ENCODE data around the gene FAM163B.
"Not testable (repeated sequence)": the region's sequence is repeated elsewhere in the genome, so short reads cannot be mapped to it uniquely, and the experiment has no call there.

The FAM163B gene

GRCh38 chr9:133638711-133639110 is 29.5 kb upstream of the FAM163B start:
- DNase-seq: no peak

- DNase-seq: no peak
Measured at GRCh38 chr9:133638076-133638475, 28.9 kb upstream of the FAM163B start.

DNA sequence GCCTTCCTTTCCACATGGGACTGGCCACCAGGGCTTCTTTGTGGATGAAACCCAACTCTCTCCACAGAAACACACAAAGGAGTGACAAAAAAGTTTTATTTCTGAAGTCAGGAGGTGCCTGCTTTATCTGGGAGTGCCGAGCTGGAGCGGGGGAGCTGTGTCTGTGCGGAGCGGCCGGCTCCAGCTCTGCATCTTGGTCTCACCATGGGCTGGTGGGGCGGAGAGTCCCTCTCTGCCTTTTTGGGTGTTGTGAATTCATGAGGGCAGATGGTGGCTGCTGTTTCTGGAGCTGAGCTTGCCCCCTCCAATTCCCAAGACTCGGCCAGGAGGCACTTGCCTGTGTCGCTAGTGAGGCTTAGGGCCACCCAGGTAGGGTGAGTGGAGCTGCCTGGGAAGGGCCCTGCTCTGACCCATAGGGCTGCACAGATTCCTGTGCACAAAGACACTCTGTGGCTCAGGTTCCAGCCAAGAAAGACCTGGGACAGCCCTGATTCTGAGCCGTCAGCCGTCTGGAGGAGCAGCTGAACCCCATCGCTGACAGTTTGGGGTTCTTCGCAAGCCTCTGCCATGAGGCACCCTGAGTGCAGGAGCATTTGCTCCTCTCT is 28.4 kb upstream of the FAM163B start:
- DNase-seq: no peak

- no peak for DNase-seq
Measured at GRCh38 chr9:133636902-133637301, 27.7 kb upstream of the FAM163B start.

- DNase-seq: no peak
Measured at GRCh38 chr9:133635533-133636531, 26.6 kb upstream of the FAM163B start, which contains the start of gene DBH. DBH (plus strand) TSS chr9:133636363; CDS start chr9:133636372, 9 bp downstream.

GRCh38 chr9:133635098-133635497 is 25.9 kb upstream of the FAM163B start:
- DNase-seq: no peak

- DNase-seq: peak; percentile 69
Measured at GRCh38 chr9:133634081-133634691, 25.0 kb upstream of the FAM163B start.

DNA sequence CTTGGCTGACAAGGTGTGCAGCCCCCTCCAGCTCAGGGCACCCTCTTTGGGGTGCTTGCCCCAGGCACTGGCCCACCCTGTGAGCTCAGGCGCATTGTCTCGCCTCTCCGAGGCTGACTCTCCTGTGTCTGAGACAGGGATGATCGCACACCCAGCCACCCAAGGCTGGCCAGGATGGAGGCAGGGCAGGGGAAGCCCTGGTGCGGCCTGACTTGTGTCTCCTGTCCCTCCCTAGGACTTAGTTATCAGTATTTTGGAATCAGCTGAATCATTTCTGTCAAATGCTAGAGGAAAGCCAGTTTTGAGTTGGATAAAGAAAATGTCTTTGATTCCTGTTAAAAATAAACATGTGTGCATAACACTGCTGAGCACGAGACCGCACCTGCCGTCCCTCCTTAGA is 24.5 kb upstream of the FAM163B start:
- DNase-seq: peak; percentile 74

DNA sequence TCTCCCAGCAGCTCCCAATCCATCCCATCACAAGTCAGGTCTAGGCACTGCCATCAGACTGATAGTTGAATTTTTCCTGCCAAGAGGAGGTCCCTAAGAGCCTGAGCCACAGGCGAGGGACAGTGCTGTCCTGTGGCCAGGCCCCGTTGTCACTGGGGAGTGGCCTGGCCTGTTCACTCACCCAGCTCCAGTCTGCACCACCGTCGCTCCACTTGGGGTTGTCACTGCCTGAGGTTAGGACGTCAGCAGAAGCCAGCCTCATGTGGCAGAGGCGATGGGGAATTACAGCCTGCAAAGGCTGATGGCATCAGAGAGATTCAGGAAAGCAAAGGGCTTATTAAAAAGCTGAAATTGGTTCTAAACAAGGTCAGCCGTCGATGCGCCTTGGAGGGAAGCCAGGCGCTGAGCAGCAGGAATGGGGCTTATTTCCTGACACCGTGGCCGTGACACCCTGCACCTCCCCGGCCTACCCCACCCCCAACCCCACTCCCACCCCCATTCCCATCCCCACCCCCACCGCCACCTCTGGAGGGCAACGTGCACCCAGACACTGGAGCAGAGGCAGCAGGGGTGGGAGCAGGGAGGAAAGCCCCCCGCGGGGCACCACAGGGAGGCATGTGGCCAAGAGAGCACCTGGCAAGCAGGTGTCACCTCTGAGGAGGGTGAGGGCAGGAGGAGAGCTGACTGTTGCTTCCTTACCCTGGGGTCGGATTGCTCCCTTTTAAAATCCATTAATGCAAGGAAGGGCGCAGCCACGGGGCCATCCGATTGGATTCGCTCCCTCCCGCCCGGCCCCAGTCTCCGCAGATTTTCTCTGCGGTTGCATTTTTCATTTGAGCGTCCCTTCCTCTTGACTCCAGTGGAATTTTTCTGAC is 23.9 kb upstream of the FAM163B start:
- peak; percentile 95 for DNase-seq

DNA sequence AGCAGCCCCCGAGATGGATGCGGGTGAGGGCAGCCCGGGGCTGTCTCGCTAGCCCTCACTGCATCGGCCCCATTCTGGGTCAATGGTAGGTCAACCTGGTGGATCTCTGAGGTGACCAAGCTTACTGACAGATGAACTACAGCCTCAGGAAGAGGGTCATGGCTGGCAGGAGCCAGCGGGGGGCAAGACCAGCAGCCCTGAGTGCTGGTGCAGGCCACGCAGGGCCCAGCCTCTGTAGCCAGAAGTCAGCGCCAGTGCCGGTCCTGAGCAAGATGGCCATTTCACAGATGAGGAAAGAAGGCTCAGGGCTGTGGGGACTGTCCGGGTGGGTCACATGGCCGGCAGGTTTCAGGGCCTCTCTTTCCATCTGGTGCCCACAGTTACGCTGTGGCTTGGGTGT is 21.9 kb upstream of the FAM163B start:
- DNase-seq: no peak

DNA sequence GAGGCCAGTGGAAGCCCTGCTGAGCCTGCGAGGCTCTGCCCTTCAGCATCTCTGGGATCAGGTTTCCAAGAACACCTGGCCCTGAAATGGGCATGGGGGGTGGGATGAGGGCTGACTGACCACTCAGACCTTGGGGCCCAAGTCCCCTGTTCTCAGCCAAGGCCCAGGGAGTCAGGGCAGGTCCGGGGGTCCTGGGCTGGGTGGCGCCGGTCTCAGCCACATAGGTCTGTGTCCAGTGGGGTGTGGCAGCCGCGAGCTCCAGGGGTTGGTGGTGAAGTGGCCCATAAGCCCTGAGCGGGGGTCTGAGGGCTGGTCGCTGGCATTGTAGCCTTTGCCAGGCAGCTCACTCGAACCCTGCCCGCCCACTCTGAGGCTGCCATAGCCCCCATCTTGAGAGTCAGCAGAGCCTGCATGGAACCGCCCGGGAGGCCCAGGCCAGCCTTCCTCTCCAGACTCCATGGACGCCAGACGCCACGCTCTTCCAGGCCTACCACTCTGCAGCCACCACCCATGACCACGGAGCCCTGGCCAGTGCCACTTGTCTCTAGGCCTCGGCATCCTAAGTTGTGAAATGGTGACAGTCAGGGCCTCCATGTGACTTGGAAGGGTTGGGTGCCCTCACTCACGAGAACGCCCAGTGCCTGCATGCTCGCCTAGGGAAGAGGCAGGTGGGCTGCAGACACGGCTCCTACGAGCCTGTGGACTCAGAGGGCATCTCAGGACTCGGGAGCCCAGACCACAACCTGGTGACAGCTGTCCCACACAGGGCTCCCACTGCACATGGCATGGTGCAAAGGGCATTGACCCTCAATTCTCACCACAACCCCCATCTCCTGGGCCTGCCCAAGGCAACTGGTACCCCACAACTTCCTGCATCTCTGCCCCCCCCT is 20.3 kb upstream of the FAM163B start:
- DNase-seq: no peak

DNA sequence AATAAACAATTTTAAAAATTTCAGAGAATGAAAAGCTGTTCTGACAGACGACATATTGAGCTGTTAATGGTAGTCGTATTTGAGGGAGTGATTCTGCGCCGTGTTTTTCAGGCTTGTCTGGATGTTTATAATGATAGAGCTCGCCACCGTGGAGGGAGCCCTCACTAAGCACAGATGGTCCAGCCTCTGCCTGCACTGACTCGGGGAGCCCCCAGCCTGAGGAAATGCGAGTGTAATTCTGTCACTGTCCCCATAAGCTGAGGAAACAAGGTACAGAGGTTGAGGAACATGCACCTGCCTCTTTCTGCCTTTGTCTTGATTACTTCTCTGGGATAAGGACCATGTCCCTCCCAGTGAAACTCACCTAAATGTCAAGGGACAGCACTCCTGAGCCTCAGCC is 19.6 kb upstream of the FAM163B start:
- no peak for DNase-seq

GRCh38 chr9:133627341-133627740 is 18.2 kb upstream of the FAM163B start:
- no peak for DNase-seq

GRCh38 chr9:133626008-133626407 is 16.8 kb upstream of the FAM163B start:
- DNase-seq: not testable (repeated sequence)

DNA sequence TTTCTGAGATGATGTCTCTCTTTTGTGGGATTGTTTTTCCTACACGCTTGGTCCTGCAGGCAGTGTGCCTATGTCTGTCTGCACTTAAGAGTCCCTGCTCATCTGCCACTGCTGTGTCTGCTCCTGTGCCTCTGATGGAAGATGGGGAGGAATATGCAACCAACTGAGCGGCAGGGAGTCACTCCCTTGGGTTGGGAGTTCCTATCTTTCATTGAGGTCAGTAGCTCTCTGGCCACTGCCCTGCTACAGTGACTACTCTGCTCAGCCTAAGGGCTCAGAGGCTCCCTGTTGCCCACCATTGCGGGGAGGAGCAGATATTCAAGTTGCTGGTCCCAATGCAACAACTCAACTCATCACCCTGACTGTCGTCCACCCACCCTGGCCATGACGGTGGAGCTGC is 13.4 kb upstream of the FAM163B start:
- no peak for DNase-seq

DNA sequence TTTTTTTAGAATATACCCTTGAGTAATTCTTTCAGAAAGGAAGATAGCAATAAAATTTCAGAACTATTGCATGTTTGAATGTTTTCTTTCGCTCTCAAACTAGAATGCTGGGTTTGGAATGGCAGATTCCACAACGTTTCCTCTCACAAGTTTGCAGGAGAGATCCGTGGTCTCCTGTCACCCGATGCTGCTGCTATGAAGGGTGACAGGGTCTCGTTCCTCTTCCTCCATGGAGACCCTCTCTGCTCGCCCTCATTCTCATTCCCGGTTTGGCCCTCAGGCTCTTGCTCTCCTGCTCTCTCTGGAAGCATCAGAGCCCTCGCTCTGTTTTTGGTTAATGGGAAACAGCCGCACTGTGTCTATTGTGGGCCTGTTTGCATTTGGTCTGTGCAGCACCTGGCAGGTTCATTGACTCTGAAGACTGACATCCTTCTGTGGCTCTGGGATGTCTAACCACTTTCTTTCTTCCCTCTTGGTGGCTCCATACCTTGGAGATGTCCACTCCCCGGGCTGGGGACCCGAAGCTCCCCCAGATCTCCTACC is 12.6 kb upstream of the FAM163B start:
- no peak for DNase-seq

GRCh38 chr9:133619791-133620190 is 10.6 kb upstream of the FAM163B start:
- no peak for DNase-seq

GRCh38 chr9:133618726-133619125 is 9.5 kb upstream of the FAM163B start:
- no peak for DNase-seq

GRCh38 chr9:133616643-133617405 is 7.6 kb upstream of the FAM163B start:
- no peak for DNase-seq

GRCh38 chr9:133615606-133616188 is 6.5 kb upstream of the FAM163B start:
- no peak for DNase-seq
